ENCODE data around the gene GJB4.
A peak's percentile ranks its signal among the peaks of the same experiment; 100 is the strongest.
"Not testable (repeated sequence)": the region's sequence is repeated elsewhere in the genome, so short reads cannot be mapped to it uniquely, and the experiment has no call there.

The GJB4 gene

DNA sequence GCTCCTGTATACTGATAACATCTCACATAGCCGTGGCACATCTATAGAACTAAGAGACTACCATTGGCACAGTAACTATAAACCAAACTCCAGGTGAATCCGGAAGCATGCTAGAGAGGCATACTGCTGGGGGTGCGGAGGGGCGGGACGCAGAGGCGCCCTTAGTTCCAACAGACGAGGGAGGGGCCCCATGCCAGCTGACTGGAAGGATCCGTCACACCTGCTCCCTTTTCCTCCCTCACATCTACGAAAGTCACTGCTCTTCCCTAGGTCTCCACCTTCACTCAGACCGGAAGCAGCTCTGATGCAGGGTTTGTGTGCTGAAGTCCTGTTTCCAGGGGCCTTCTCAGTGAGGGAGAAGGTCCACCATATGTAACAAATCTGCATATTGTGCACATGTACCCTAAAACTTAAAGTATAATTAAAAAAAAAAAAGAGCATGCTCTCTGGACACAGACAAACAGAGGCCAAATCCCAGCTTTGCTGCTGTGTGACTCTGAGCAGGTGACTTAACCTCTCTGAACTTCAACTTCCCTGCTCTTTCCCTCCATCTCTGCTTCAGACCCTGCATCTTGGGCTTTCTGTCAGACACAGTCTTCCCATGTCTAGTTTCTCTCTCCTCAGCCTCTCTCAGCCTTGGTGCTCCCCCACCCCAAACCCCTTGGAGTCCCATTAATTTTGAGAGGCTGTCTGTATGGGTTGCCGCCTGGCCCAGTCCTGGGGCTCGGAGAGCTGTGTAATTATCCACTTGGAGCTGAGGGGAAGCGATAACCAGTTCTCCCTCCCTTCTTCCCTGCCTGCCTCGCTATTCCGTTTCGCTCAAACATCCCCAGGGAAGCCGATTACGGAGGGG lies 12.5 kb upstream of the GJB4 start:
- DNase-seq (ENCODE audit: low read depth): no peak

DNA sequence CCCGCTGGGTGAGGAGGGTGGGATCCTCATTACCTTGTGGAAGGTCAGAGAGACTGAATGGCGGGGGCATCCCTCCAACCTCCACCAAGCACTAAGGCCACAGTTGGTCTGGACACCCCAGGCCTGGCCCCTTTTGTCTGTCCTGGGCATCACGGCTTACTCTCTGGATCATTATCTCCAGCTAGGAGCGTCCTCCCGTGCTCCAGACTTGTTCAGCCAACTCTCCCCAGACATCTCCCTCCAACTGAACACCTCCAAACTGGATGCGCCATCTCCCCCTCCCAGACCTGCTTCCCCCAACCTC lies 11.9 kb upstream of the GJB4 start:
- no peak for DNase-seq (ENCODE audit: low read depth)

DNA sequence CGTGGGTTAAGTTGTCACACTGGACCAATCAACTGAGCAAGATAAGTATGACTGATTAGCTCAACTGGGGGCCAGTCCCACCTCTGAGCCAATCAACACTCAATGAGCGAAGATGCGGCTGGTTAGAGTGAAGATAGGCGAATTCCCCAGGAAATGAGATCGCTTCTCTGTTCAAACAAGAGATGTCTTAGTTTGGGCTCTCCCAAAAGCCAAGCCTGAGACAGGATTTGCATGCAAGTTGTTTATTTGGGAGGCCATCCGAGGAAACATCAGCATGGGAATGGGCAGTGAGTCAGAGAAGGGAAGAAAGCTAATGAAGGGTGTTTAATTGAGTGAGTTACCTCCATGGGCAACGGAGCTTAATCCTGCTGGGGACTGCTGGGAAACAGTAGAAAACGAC lies 9.5 kb upstream of the GJB4 start:
- no peak for DNase-seq (ENCODE audit: low read depth)

DNA sequence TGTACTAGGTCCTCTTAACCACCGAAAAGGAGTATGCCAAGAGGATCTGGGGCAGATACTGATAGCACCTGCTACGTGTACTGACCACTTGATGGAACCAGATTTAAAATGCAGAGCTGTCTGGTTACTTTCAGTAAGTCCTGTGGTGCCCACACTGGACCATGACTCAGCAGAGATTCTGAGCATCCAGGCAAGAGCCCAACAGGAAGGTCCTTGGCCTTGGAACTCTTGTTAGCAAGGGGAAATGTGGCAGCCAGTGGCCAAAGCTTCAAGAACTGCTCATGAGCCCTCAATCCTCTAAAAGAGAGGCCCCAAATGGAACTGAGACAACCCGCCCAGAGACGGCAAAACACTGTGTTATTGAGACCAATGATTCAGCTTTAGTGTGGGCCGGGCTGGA lies 8.9 kb upstream of the GJB4 start:
- no peak for DNase-seq (ENCODE audit: low read depth)

DNA sequence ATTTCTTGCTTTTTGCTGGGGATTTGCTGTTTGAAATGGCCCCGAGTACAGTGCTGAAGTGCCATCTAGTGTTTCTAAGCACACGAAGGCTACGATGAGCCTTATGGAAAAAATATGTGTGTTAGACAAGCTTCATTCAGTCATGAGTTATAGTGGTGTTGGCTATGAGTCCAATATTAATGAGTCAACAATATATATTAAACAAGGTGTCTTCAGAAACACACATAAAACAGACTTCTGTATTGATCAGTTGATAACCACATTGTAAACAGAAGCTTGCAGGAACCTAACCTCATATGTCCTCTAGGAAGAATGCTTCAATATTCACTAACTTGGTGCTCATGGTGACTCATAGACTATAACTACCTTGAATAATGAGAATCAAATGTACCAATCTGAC lies 6.4 kb upstream of the GJB4 start:
- DNase-seq (ENCODE audit: low read depth): no peak

DNA sequence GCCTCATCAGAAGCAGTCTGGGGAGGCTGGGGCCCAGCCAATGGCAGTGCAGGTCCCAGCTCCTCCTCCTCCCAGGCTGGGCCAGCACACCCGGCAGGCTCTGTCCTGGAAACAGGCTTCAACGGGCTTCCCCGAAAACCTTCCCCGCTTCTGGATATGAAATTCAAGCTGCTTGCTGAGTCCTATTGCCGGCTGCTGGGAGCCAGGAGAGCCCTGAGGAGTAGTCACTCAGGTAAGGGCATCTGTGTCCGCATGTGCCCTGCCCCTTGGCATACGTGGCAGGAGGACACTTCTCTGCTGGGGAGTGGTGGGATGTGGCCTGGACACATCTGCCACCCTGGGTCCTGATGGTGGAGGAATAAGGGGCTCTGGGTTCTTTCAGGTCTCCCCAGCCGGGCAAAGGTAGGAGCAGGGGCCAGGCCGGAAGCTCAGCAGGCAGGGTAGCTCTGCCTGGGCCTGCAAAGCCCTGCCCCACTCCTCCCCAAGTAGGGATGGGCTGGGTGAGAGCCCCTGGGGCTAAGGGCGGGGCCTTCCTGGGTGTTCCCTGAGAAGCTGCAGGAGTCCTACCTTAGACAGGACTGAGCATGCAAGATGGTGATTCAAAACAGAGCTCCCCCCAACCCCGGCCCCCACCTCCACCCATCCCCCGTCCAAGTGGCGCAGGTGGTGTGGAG lies 4.4 kb upstream of the GJB4 start, which contains the start of gene GJB5:
GJB5 (plus strand) TSS at position 84 of the 674 bp plus-strand sequence. CDS start 2,284 bp downstream, outside the sequence.
- no peak for DNase-seq (ENCODE audit: low read depth)

DNA sequence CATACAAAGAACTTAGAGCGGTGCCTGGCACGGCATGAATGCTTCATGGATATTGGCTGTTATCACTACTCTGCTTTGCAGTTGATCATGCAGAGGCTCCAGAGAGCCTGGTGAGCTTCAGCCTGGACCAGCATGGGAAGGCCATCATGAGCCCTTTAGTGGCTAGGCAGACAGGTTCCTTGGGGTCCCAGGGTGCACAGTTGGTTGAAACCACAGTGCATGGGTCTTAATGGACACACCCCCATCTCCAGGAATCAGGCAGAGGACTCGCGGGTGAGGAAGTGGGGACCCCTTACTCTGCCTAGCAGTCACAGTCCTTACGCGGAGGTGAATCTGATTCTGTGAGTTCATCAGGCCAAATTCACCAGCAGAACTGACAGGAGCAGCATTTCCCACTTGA lies 3.6 kb upstream of the GJB4 start:
- no peak for DNase-seq (ENCODE audit: low read depth)

DNA sequence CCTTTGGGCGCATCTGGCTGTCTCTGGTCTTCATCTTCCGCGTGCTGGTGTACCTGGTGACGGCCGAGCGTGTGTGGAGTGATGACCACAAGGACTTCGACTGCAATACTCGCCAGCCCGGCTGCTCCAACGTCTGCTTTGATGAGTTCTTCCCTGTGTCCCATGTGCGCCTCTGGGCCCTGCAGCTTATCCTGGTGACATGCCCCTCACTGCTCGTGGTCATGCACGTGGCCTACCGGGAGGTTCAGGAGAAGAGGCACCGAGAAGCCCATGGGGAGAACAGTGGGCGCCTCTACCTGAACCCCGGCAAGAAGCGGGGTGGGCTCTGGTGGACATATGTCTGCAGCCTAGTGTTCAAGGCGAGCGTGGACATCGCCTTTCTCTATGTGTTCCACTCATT lies 2.2 kb upstream of the GJB4 start:
- DNase-seq (ENCODE audit: low read depth): no peak

DNA sequence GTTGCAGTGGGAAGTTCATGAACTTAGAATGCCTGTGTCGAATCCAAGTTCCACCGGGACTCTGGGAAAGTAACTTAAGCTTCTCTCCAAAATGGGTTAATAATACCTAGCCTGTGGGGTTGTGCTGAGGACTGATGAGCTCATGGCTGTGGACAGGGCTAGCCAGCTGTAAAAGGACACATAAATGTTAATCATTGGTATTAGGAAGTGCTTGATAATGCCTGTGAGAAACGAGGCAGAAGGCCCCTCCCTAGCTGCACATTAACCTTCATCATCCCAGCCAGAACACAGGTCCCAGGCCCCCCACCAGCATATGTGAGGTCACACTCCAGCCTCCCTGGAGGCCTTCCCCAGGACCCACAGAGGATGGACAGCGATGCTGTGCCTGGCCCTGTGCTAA lies 789 bp upstream of the GJB4 start:
- no peak for DNase-seq (ENCODE audit: low read depth)

DNA sequence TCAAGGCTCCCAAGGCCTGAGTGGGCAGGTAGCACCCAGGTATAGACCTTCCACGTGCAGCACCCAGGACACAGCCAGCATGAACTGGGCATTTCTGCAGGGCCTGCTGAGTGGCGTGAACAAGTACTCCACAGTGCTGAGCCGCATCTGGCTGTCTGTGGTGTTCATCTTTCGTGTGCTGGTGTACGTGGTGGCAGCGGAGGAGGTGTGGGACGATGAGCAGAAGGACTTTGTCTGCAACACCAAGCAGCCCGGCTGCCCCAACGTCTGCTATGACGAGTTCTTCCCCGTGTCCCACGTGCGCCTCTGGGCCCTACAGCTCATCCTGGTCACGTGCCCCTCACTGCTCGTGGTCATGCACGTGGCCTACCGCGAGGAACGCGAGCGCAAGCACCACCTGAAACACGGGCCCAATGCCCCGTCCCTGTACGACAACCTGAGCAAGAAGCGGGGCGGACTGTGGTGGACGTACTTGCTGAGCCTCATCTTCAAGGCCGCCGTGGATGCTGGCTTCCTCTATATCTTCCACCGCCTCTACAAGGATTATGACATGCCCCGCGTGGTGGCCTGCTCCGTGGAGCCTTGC lies 1.7 kb downstream of the GJB4 start:
- DNase-seq (ENCODE audit: low read depth): no peak

DNA sequence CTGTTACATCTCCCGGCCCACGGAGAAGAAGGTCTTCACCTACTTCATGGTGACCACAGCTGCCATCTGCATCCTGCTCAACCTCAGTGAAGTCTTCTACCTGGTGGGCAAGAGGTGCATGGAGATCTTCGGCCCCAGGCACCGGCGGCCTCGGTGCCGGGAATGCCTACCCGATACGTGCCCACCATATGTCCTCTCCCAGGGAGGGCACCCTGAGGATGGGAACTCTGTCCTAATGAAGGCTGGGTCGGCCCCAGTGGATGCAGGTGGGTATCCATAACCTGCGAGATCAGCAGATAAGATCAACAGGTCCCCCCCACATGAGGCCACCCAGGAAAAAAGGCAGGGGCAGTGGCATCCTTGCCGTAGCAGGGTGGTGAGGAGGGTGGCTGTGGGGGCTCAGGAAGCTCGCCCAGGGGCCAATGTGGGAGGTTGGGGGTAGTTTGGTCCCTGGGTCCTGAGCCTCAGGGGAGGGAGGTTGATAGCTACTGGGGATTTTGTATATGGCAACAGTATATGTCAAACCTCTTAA lies 2.3 kb downstream of the GJB4 start:
- DNase-seq (ENCODE audit: low read depth): no peak

DNA sequence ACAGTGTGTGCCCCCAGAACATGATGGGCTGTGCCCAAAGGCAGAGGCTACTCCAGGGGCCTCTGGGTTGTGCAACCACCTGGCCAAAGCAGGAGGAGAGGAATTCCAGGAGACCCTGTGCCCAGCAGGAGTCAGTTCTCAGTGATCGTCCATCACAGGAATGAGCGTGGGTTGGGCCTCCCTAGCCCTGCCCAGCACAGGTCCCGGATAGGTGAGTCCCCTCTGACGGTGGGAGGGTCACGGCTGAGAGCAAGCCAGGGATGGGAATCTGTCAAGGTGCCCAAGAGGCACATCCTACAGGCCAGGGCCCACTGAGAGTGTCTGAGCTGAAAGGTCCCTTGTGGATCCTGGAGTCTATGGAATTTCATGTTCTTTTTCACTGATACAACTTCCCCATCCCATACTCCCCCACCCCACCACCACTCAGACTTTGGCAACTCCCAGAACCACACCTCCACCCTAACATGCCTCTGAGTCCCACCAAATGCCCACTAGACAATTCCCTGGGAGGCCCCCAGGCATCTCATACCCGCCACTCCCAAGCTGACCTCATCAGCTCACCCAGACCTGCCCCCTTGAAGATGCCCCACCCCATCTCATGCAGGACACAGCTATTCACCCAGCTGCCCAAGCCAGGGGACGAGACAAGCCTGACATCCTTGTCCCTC lies 3.1 kb downstream of the GJB4 start:
- no peak for DNase-seq (ENCODE audit: low read depth)

DNA sequence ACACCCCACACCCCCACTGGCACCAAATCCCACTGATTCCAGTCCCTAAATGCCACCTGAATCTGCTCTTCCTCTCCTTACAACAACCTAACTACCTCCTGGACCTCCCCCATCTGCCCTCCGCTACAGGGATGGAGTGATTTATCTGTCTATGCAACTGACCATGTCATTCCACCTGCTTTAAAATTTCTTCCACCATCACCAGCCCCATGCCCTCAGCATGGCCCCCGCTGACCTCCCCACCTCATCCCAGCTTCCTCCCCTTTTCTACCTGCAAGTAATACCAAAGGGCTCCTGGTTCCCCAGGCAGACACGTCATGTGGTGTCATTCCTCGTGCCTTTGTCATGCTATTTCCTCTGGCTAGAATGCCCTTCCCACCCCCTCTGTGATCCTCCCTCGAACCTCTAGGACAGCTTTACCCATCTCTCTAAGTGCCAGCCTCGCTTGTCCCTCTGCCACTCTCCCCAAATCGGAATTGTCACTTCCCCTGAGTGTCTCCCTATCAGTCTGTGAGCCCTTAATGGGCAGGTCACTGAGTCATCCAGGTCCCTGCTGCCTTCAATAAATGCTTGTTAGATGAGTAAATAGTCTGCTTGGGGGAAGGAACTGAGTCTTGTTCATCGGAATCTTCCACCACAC lies 3.7 kb downstream of the GJB4 start:
- DNase-seq (ENCODE audit: low read depth): no peak

DNA sequence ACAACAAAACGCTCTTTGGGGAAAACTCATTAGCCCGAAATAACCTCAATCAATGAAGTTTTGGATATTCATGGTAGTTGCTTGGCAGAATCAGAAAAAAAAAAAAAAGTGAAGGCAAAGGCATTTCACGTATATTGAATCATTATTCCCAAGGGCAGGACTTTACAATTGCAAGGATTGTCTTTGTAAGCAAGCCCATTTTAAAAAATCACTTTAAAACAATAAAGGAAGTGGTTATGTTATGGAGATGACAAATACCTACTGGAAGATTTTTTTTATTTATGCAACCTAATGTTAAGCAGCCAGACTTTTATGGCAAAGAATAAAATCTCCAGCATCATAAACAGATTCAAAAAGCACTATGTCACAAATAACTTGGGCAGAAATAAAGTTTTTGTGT lies 9.3 kb downstream of the GJB4 start:
- DNase-seq (ENCODE audit: low read depth): no peak

DNA sequence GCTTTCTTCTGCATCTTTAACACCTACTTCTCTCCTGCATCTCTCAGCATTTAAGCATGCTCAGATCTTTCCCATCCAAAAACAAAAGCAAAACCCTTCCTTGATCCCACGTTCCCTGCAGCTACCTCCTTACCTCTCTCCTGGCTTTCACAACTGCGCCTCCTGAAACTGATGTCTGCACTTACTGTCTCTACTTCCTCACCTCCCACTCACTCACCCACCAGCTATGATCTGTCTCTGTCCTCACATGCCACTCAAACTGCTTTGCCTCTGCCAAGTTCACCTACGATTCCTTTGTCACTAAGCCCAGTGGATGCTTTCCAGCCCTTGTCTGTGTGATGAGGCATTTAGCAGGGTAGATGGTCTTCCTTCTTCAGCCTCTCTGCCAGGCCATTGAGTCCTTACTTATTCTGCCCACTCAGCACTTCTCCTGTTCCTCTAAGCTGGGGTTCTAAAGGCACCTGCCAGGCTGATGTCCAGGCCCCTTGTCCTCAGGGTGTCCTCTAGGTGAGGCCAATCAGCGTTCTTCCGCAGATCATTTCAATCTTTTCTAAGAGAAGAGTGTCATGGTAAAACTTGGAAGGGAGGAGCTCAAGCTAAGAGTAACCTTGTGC lies 11.5 kb downstream of the GJB4 start:
- DNase-seq (ENCODE audit: low read depth): no peak

DNA sequence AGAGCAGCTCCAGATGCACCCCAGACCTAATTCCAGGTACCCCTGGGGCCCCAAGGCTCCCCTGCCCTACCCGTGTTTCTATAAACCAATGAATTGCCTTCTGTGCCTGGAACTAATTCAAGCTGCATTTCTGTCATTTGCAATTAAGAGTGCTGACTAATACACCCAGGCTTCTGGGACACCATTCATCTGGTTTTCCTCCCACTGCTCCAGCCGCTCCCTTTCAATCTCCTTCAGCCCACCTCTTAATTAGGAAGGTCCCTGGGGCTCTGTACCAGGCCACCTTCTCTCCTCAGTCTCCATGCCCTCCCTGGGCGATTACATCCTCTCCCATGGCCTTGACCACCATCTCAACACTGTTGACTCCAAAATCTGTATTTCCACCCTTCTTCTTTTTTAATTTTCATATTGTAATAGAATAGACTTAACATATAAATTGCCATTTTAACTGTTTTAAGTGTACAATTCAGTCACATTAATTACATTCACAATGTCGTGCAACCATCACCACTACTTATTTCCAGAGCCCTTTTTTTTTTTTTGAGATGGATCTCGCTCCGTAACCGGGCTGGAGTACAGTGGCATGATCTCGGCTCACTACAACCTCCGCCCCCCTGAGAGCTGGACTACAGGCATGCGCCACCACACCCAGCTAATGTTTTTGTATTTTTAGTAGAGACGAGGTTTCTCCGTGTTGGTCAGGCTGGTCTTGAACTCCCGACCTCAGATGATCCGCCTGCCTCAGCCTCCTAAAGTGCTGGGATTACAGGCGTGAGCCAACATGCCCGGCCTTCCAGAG lies 12.2 kb downstream of the GJB4 start:
- DNase-seq (ENCODE audit: low read depth): no peak

DNA sequence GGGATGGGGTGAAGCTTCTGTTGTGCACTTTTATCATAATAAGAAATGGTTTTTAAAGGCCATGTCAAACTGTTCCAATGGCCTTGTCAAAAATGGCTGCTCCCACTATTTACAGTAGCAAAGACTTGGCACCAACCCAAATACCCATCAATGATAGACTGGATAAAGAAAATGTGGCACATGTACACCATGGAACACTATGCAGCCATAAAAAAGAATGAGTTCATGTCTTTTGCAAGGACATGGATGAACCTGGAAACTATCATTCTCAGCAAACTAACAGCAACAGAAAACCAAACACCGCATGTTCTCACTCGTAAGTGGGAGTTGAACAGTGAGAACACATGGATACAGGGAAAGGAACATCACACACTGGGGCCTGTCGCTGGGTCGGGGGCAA lies 13.6 kb downstream of the GJB4 start:
- not testable (repeated sequence) for DNase-seq (ENCODE audit: low read depth)

DNA sequence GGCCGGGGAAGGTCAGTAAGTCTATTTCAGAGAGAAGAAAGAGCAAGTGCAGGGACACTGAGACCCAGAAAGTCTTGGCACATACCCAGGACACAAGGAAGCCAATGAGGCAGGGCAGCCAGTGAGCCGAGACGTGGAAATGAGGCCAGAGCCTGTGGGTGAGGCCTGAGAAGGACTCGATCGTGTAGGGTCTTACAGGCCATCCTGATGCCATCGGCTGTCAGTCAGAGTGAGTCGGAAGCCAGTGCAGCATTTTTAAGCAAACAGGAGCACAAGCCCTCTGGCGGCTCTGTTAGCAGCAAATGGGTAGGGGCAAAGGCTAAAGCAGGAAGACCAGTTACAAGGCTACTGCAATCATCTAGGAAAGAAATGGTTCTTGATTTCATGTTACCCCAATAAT lies 15.4 kb downstream of the GJB4 start:
- no peak for DNase-seq (ENCODE audit: low read depth)

DNA sequence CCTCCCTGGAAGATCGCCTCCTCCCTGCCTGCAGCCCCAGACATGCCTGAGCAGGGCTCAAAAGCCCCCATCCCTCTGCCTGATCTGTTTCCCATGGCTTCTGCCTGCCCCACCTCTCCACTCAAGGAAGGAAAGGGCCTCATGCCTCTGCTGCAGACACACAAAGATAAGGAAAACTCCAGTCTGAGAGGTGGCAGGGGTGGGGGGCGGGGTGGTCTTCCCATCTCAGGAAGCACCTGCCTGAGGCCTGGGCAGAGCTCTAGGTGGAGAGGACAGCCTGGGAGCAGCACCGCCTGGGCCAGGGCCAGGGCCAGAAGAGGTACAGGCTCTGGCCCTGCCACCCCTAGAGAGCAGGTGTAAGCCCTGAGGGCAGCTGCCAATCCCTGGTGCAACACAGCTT lies 17.4 kb downstream of the GJB4 start:
- DNase-seq (ENCODE audit: low read depth): peak; percentile 75

DNA sequence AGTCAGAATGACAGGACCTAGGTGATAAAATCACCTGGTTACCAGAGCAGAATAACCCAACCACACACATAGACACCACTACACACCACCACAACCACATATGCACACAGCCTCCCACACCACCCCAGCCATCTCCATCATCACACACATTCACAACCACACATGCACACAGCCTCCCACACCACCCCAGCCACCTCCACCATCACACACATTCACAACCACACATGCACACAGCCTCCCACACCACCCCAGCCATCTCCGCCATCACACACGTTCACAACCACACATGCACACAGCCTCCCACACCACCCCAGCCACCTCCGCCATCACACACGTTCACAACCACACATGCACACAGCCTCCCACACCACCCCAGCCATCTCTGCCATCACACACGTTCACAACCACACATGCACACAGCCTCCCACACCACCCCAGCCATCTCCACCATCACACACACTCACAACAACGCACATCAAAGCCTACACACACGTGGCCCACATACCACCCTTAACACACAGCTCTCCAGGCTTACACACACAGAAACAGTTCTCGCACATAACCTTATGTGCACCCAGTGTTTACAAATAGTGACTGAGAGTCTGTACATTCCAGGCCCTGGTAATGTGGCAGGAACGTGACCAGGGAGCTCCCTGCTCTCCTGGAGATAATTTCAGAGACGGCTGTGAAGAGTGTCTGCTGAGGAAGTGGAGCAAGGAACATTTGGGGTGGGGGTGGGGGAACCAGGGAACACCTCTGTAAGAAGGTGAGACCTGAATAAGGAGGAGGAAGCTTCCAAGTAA lies 18.2 kb downstream of the GJB4 start:
- peak; percentile 46 for DNase-seq (ENCODE audit: low read depth)

Measured in CMK (cell line).